ENCODE measurements around the gene F10.

The F10 gene

GRCh38 chr13:113178896-113179167, 56.2 kb downstream of the F10 start:
- no peaks in the 10 kb centered on the region for H3K27me3 ChIP-seq (ENCODE audit: low read length)
- no peak overlapping the region for H3K4me2 ChIP-seq (ENCODE audit: low read depth, low read length, poor library complexity, severe bottlenecking)
- no peak overlapping the region for H2AFZ ChIP-seq (ENCODE audit: low read depth, low read length, severe bottlenecking)
- no peak overlapping the region for H3K27ac ChIP-seq (ENCODE audit: low read depth, low read length)
- peaks cover 10% of the 10 kb centered on the region for H3K36me3 ChIP-seq (ENCODE audit: low read length)
- no peaks in the 10 kb centered on the region for H3K9me3 ChIP-seq (ENCODE audit: insufficient read depth, low read length)
- no peaks in the 10 kb centered on the region for H3F3A ChIP-seq (ENCODE audit: insufficient read depth)
- no peaks in the 10 kb centered on the region for H3K9me2 ChIP-seq (replicated peaks; ENCODE audit: insufficient read depth, low read length)
- H4K20me1 ChIP-seq (ENCODE audit: low read depth, low read length) = no peaks in the 10 kb centered on the region
- no peaks in the 10 kb centered on the region for H3K79me2 ChIP-seq (ENCODE audit: insufficient read depth, low read length)
- TF ChIP-seq EZH2phosphoT487 (conservative IDR thresholded peaks at IDR 0.05; ENCODE audit: low read length) (no peak), CTCF (IDR thresholded peaks at IDR 0.05; ENCODE audit: insufficient read depth, low read length, poor library complexity, severe bottlenecking) (no peak)
- no peak overlapping the region for H3K4me3 ChIP-seq (ENCODE audit: insufficient read depth, low read length, poor library complexity, severe bottlenecking)
- H3K9ac ChIP-seq (ENCODE audit: low read length) = no peak overlapping the region

GRCh38 chr13:113179374-113180230, 57.0 kb downstream of the F10 start:
- Histone ChIP-seq H3K9me2 (replicated peaks; ENCODE audit: insufficient read depth, low read length) (no peaks in the 10 kb centered on the region), H3K9me3 (ENCODE audit: insufficient read depth, low read length) (no peaks in the 10 kb centered on the region), H3K4me3 (ENCODE audit: insufficient read depth, low read length, poor library complexity, severe bottlenecking) (no peak overlapping the region), H3F3A (ENCODE audit: insufficient read depth) (no peaks in the 10 kb centered on the region), H3K79me2 (ENCODE audit: insufficient read depth, low read length) (no peaks in the 10 kb centered on the region), H2AFZ (ENCODE audit: low read depth, low read length, severe bottlenecking) (no peak overlapping the region), H4K20me1 (ENCODE audit: low read depth, low read length) (no peaks in the 10 kb centered on the region), H3K27ac (ENCODE audit: low read depth, low read length) (no peak overlapping the region), H3K9ac (ENCODE audit: low read length) (no peak overlapping the region), H3K36me3 (ENCODE audit: low read length) (peaks cover 13% of the 10 kb centered on the region), H3K4me2 (ENCODE audit: low read depth, low read length, poor library complexity, severe bottlenecking) (no peak overlapping the region), H3K27me3 (ENCODE audit: low read length) (no peaks in the 10 kb centered on the region)
- TF ChIP-seq EZH2phosphoT487 (conservative IDR thresholded peaks at IDR 0.05; ENCODE audit: low read length) (no peak), CTCF (IDR thresholded peaks at IDR 0.05; ENCODE audit: insufficient read depth, low read length, poor library complexity, severe bottlenecking) (no peak)

- H2AFZ ChIP-seq (ENCODE audit: low read depth, low read length, severe bottlenecking) = no peak overlapping the region
- H3K27ac ChIP-seq (ENCODE audit: low read depth, low read length) = no peak overlapping the region
- H3K79me2 ChIP-seq (ENCODE audit: insufficient read depth, low read length) = no peaks in the 10 kb centered on the region; the same call in 1 of the 2 replicates
- H3K36me3 ChIP-seq (ENCODE audit: low read length) = peaks cover 13% of the 10 kb centered on the region
- H3K4me3 ChIP-seq (ENCODE audit: insufficient read depth, low read length, poor library complexity, severe bottlenecking) = no peak overlapping the region
- H3K9me2 ChIP-seq (replicated peaks; ENCODE audit: insufficient read depth, low read length) = no peaks in the 10 kb centered on the region
- TF ChIP-seq EZH2phosphoT487 (conservative IDR thresholded peaks at IDR 0.05; ENCODE audit: low read length) (no peak), CTCF (IDR thresholded peaks at IDR 0.05; ENCODE audit: insufficient read depth, low read length, poor library complexity, severe bottlenecking) (no peak)
- no peak overlapping the region for H3K4me2 ChIP-seq (ENCODE audit: low read depth, low read length, poor library complexity, severe bottlenecking)
- H3F3A ChIP-seq (ENCODE audit: insufficient read depth) = no peaks in the 10 kb centered on the region
- H3K9me3 ChIP-seq (ENCODE audit: insufficient read depth, low read length) = no peaks in the 10 kb centered on the region
- H3K9ac ChIP-seq (ENCODE audit: low read length) = no peak overlapping the region
- no peaks in the 10 kb centered on the region for H3K27me3 ChIP-seq (ENCODE audit: low read length)
- H4K20me1 ChIP-seq (ENCODE audit: low read depth, low read length) = peaks cover 4% of the 10 kb centered on the region; the same call in 1 of the 2 replicates
Observed at GRCh38 chr13:113182046-113182445, 59.4 kb downstream of the F10 start.
